ENCODE data around the gene CEP170B. TPM values are rescaled to one million over a fixed set of nuclear protein-coding genes. Genes with fewer than 3 reads are reported as not detected.

CEP170B gene
- total and polyA plus RNA-seq, 2 of the 8 experiments (the other 6 are each of a cell fraction or from before 2014, with no cell fraction given): 9.1 to 33.8 TPM

DNA sequence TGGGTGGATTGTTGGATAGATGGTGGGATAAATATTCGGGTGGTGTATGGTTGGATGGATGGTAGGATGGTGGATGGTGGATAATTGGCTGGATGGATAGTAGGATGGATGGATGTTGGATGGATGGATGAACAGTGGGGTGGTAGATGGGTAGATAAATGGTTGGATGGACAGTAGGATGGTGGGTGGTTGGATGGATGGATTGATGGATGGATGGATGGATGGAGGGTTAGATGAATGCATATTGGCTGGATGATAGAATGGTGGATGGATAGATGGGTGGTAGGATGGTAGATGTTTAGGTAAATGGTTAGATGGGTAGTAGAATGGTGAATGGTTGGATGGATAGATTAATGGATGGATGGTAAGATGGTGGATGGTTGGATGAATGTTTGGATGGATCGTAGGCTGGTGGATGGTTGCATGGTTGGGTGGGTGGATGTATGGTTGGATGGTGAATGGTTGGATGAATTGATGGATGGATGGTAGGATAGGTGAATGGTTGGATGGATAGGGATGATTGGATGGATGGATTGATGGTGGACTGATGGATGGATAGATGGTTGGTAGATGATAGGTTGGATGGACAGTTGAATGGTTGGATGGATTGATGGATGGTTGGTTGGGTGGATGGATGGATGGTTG is 40.6 kb upstream of the CEP170B start (continued):
- TF ChIP-seq FOSL1 (IDR thresholded peaks at IDR 0.05; ENCODE audit: insufficient read depth, low read depth, low read length) (no peak), SUZ12 (IDR thresholded peaks at IDR 0.05; ENCODE audit: low read length) (no peak), RNF2 (IDR thresholded peaks at IDR 0.05; ENCODE audit: borderline replicate concordance, low read depth, low read length, missing control alignments, poor library complexity, severe bottlenecking) (no peak), POLR2A (IDR thresholded peaks at IDR 0.05; ENCODE audit: control extremely low read depth in 1 of 2, low read depth in 2 of 2, low read length in 2 of 2) (no peak)
- TF ChIP-seq, protein P1, sequence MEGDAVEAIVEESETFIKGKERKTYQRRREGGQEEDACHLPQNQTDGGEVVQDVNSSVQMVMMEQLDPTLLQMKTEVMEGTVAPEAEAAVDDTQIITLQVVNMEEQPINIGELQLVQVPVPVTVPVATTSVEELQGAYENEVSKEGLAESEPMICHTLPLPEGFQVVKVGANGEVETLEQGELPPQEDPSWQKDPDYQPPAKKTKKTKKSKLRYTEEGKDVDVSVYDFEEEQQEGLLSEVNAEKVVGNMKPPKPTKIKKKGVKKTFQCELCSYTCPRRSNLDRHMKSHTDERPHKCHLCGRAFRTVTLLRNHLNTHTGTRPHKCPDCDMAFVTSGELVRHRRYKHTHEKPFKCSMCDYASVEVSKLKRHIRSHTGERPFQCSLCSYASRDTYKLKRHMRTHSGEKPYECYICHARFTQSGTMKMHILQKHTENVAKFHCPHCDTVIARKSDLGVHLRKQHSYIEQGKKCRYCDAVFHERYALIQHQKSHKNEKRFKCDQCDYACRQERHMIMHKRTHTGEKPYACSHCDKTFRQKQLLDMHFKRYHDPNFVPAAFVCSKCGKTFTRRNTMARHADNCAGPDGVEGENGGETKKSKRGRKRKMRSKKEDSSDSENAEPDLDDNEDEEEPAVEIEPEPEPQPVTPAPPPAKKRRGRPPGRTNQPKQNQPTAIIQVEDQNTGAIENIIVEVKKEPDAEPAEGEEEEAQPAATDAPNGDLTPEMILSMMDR (IDR thresholded peaks at IDR 0.05; ENCODE audit: control extremely low read depth in 1 of 3, insufficient read depth in 1 of 3, low read depth in 1 of 3, low read length in 3 of 3): no peak

Measured in H1 (cell line).